Ascending aorta (tissue), 2 donors: ENCODE measurements around the gene TSPO. TPM values are rescaled to one million over a fixed set of nuclear protein-coding genes. Genes with fewer than 3 reads are reported as not detected.
A peak's percentile ranks its signal among the peaks of the same experiment; 100 is the strongest.

ENCODE experiments used
- DNase-seq, 2 donors: peaks; one replicate each; pipeline ENCODE4 v3.0.0-alpha.2; 2019; ENCODE audit warnings: low spot score in 2 of 2
- H3K27ac ChIP-seq, 2 donors: fragments of 200-600 bp; sonication (generic); one replicate each; pipeline ENCODE4 v1.5.1; 2016 to 2017; ENCODE audit warnings: mild to moderate bottlenecking in 1 of 2
- H3K27me3 ChIP-seq: fragments of 200-600 bp; sonication (generic); one replicate; pipeline ENCODE4 v1.5.1; 2017
- H3K36me3 ChIP-seq, 2 donors: fragments of 200-600 bp; sonication (generic); one replicate each; pipeline ENCODE4 v1.5.1; 2016
- H3K4me1 ChIP-seq, 2 donors: fragments of 200-600 bp; sonication (generic); one replicate each; pipeline ENCODE4 v1.5.1; 2016 to 2017; ENCODE audit warnings: mild to moderate bottlenecking in 1 of 2
- H3K4me3 ChIP-seq, 2 donors: fragments of 200-600 bp; sonication (generic); one replicate each; pipeline ENCODE4 v1.5.1; 2016 to 2017; ENCODE audit warnings: mild to moderate bottlenecking in 1 of 2
- H3K9me3 ChIP-seq, 2 donors: fragments of 200-600 bp; sonication (generic); one replicate each; pipeline ENCODE4 v1.5.1; 2016
- CTCF ChIP-seq, 3 experiments: fragments of 200-600 bp in 2 of 3; fragments of 450-650 bp in 1 of 3; sonication (generic) in 2 of 3; IDR thresholded peaks; one replicate each; pipeline ENCODE4 v1.5.1; 2016 to 2019; ENCODE audit warnings: antibody characterized with exemption in 3 of 3, mild to moderate bottlenecking in 1 of 3, moderate library complexity in 1 of 3
- intact Hi-C: fragments of 100-400 bp; cut with DNase I; formaldehyde crosslinking; loops from one replicate; pipeline ENCODE4 v1.15.1; 2023
- total RNA-seq: library from RNA; depleted of rRNA; stranded (reverse); fragments of >200 nt; gene quantifications from one replicate; pipeline ENCODE4 v1.1.0, GENCODE V29; 2016

The TSPO gene
- total RNA-seq, 1 donor from 2014 or later = 961 TPM

GRCh38 chr22:43158778-43159483 is 7.6 kb downstream of the TSPO start:
- DNase-seq = no peak
- Histone ChIP-seq H3K4me3 (no peak overlapping the region), H3K36me3 (peaks cover 17 to 28% of the 10 kb centered on the region in 2 donors), H3K4me1 (peaks cover 0 to 1% of the 10 kb centered on the region in 2 donors), H3K27me3 (no peaks in the 10 kb centered on the region), H3K27ac (no peak overlapping the region), H3K9me3 (no peaks in the 10 kb centered on the region)
- no peak for TF ChIP-seq CTCF (IDR thresholded peaks at IDR 0.05)
- intact Hi-C loops = no loop called here

GRCh38 chr22:43159484-43160178 is 8.3 kb downstream of the TSPO start:
- no peak for DNase-seq
- Histone ChIP-seq H3K27me3 (no peaks in the 10 kb centered on the region), H3K27ac (no peak overlapping the region), H3K36me3 (peaks cover 17 to 31% of the 10 kb centered on the region in 2 donors), H3K4me3 (no peak overlapping the region), H3K9me3 (no peaks in the 10 kb centered on the region), H3K4me1 (no peaks in the 10 kb centered on the region)
- intact Hi-C loops = no loop called here
- TF ChIP-seq CTCF (IDR thresholded peaks at IDR 0.05) = peak in 1 of 3 experiments; percentile 16

- TF ChIP-seq CTCF (IDR thresholded peaks at IDR 0.05) = no peak
- H3K27me3 ChIP-seq = no peaks in the 10 kb centered on the region
- H3K4me3 ChIP-seq = no peak overlapping the region
- peaks cover 17 to 34% of the 10 kb centered on the region in 2 donors for H3K36me3 ChIP-seq
- H3K9me3 ChIP-seq = no peaks in the 10 kb centered on the region
- H3K4me1 ChIP-seq = no peaks in the 10 kb centered on the region
- no peak for DNase-seq
- H3K27ac ChIP-seq = no peak overlapping the region
- intact Hi-C loops = no loop called here
Measured at GRCh38 chr22:43160497-43161126, 9.3 kb downstream of the TSPO start.

GRCh38 chr22:43162412-43163150 is 11.2 kb downstream of the TSPO start:
- TF ChIP-seq CTCF (IDR thresholded peaks at IDR 0.05) = no peak
- Histone ChIP-seq H3K9me3 (no peaks in the 10 kb centered on the region), H3K36me3 (peaks cover 17 to 36% of the 10 kb centered on the region in 2 donors), H3K4me1 (no peaks in the 10 kb centered on the region), H3K27ac (no peak overlapping the region), H3K27me3 (no peaks in the 10 kb centered on the region), H3K4me3 (no peak overlapping the region)
- intact Hi-C loops = no loop called here
- DNase-seq = no peak

- H3K27ac ChIP-seq = no peak overlapping the region
- no peak overlapping the region for H3K4me3 ChIP-seq
- H3K9me3 ChIP-seq = no peaks in the 10 kb centered on the region
- no peaks in the 10 kb centered on the region for H3K27me3 ChIP-seq
- TF ChIP-seq CTCF (IDR thresholded peaks at IDR 0.05) = no peak
- intact Hi-C loops = no loop called here
- H3K4me1 ChIP-seq = no peaks in the 10 kb centered on the region
- peaks cover 19 to 42% of the 10 kb centered on the region in 2 donors for H3K36me3 ChIP-seq
- no peak for DNase-seq
Measured at GRCh38 chr22:43163241-43163795, 12.0 kb downstream of the TSPO start.
